ENCODE results near the gene TUBA3E.
"Not testable (repeated sequence)": the region's sequence is repeated elsewhere in the genome, so short reads cannot be mapped to it uniquely, and the experiment has no call there.

GRCh38 chr2:130153721-130154422 is 44.4 kb downstream of the TUBA3E start:
- TF ChIP-seq CTCF (IDR thresholded peaks at IDR 0.05; ENCODE audit: insufficient read depth, low read length); SPI1 (IDR thresholded peaks at IDR 0.05; ENCODE audit: borderline replicate concordance, low read depth): not testable (repeated sequence)
- TF ChIP-seq, protein P1, sequence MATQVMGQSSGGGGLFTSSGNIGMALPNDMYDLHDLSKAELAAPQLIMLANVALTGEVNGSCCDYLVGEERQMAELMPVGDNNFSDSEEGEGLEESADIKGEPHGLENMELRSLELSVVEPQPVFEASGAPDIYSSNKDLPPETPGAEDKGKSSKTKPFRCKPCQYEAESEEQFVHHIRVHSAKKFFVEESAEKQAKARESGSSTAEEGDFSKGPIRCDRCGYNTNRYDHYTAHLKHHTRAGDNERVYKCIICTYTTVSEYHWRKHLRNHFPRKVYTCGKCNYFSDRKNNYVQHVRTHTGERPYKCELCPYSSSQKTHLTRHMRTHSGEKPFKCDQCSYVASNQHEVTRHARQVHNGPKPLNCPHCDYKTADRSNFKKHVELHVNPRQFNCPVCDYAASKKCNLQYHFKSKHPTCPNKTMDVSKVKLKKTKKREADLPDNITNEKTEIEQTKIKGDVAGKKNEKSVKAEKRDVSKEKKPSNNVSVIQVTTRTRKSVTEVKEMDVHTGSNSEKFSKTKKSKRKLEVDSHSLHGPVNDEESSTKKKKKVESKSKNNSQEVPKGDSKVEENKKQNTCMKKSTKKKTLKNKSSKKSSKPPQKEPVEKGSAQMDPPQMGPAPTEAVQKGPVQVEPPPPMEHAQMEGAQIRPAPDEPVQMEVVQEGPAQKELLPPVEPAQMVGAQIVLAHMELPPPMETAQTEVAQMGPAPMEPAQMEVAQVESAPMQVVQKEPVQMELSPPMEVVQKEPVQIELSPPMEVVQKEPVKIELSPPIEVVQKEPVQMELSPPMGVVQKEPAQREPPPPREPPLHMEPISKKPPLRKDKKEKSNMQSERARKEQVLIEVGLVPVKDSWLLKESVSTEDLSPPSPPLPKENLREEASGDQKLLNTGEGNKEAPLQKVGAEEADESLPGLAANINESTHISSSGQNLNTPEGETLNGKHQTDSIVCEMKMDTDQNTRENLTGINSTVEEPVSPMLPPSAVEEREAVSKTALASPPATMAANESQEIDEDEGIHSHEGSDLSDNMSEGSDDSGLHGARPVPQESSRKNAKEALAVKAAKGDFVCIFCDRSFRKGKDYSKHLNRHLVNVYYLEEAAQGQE (IDR thresholded peaks at IDR 0.05; ENCODE audit: insufficient replicate concordance, low read depth) = not testable (repeated sequence)
